HCT116 (cell line): ENCODE results near the gene HIPK2. TPM values are rescaled to one million over a fixed set of nuclear protein-coding genes. Genes with fewer than 3 reads are reported as not detected.

Source experiments
- ATAC-seq: fragments of 200-7000 bp; cut with Tn5 transposase; 2 replicates; pipeline ENCODE4 v1.9.1; 2020; ENCODE audit warnings: mild to moderate bottlenecking, moderate library complexity
- BruUV-seq: library from RNA; stranded (reverse); fragments of 400-500 nt; replicated peaks from 2 replicates; lab custom pipeline; 2021; lab: Mats Ljungman, UMichigan
- CTCF ChIA-PET: fragments of 300-600 bp; sonication (Branson Sonifier 250); formaldehyde crosslinking; loops from one replicate; lab custom pipeline; 2021; ENCODE audit warnings: antibody characterized with exemption; lab: Charles Lee
- POLR2A ChIA-PET: fragments of 300-600, 350-600 bp; sonication (Branson Sonifier 250); formaldehyde crosslinking; loops from one replicate; lab custom pipeline; 2021; ENCODE audit warnings: antibody characterized with exemption; lab: Charles Lee
- RAD21 ChIA-PET, 2 experiments: fragments of 300-600 bp; sonication (Branson Sonifier 250); formaldehyde crosslinking; loops; one replicate each; lab custom pipeline; 2023; ENCODE audit warnings: low total read pairs in 2 of 2; ENCODE audit not compliant: uncharacterized antibody in 2 of 2, unreplicated experiment in 2 of 2, low non-redundant PET in 1 of 2; lab: Charles Lee
- DNase-seq: peaks from one replicate; pipeline ENCODE4 v3.0.0-alpha.2; 2010; ENCODE audit warnings: low read depth, low spot score
- H2AFZ ChIP-seq: fragments of 200-600 bp; shearing (Covaris generic), sonication (generic); 2 replicates; pipeline ENCODE4 v1.6.1; 2017; ENCODE audit warnings: low read depth, mixed run types, mixed read lengths, antibody characterized with exemption, low read length; ENCODE audit not compliant: poor library complexity, severe bottlenecking
- H3K27ac ChIP-seq: 2 replicates; pipeline ENCODE4 v1.5.1; 2012; ENCODE audit warnings: low read depth, low read length
- H3K27me3 ChIP-seq: fragments of 200-600 bp; sonication (generic); 2 replicates; pipeline ENCODE4 v1.6.1; 2016; ENCODE audit warnings: mixed run types, low read length, mixed read lengths; ENCODE audit not compliant: insufficient read depth
- H3K36me3 ChIP-seq, 2 experiments: fragments of 200-500 bp in 1 of 2; fragments of 200-600 bp in 1 of 2; sonication (Bioruptor generic) in 1 of 2; sonication (generic) in 1 of 2; 2 replicates each; pipeline versions ENCODE4 v1.5.1 to v1.6.1; 2014 to 2016; ENCODE audit warnings: low read length in 2 of 2, inconsistent platforms in 1 of 2, mixed read lengths in 1 of 2, mixed run types in 1 of 2; ENCODE audit not compliant: insufficient read depth in 2 of 2, control insufficient read depth in 1 of 2
- H3K4me1 ChIP-seq, 2 experiments: fragments of 200-600 bp in 1 of 2; sonication (generic) in 1 of 2; 2 replicates each; pipeline versions ENCODE4 v1.5.1 to v1.6.1; 2012 to 2017; ENCODE audit warnings: low read length in 2 of 2, inconsistent platforms in 1 of 2, mild to moderate bottlenecking in 1 of 2, mixed read lengths in 1 of 2, mixed run types in 1 of 2, moderate library complexity in 1 of 2; ENCODE audit not compliant: insufficient read depth in 2 of 2, control insufficient read depth in 1 of 2
- H3K4me2 ChIP-seq: fragments of 200-600 bp; sonication (generic); 2 replicates; pipeline ENCODE4 v1.6.1; 2017; ENCODE audit warnings: mixed run types, low read length, mixed read lengths
- H3K4me3 ChIP-seq, 2 experiments: fragments of 200-600 bp in 1 of 2; sonication (generic) in 1 of 2; replicated peaks in 1 of 2; 2 replicates each; pipeline ENCODE4 v1.5.1; 2011 to 2016; ENCODE audit warnings: low read length in 2 of 2, control low read depth in 1 of 2, low read depth in 1 of 2, mild to moderate bottlenecking in 1 of 2, mixed read lengths in 1 of 2, mixed run types in 1 of 2
- H3K79me2 ChIP-seq: fragments of 200-600 bp; sonication (generic); 2 replicates; pipeline ENCODE4 v1.6.1; 2017; ENCODE audit warnings: mild to moderate bottlenecking, mixed run types, low read length, moderate library complexity, mixed read lengths; ENCODE audit not compliant: insufficient read depth
- H3K9ac ChIP-seq: fragments of 200-600 bp; sonication (generic); 2 replicates; pipeline ENCODE4 v1.6.1; 2016; ENCODE audit warnings: low read length, mixed read lengths
- H3K9me2 ChIP-seq: fragments of 200-600 bp; sonication (generic), shearing (Covaris generic); 2 replicates; pipeline ENCODE4 v1.6.1; 2017; ENCODE audit warnings: mixed run types, mild to moderate bottlenecking, moderate library complexity; ENCODE audit not compliant: insufficient read depth
- H3K9me3 ChIP-seq, 2 experiments: fragments of 200-500 bp in 1 of 2; fragments of 200-600 bp in 1 of 2; sonication (Bioruptor generic) in 1 of 2; sonication (generic) in 1 of 2; 2 replicates each; pipeline ENCODE4 v1.6.1; 2014 to 2017; ENCODE audit warnings: low read length in 2 of 2, mixed read lengths in 2 of 2, inconsistent platforms in 1 of 2, low read depth in 1 of 2, mild to moderate bottlenecking in 1 of 2, mixed run types in 1 of 2, moderate library complexity in 1 of 2; ENCODE audit not compliant: control insufficient read depth in 1 of 2, insufficient read depth in 1 of 2
- H4K20me1 ChIP-seq: fragments of 200-600 bp; sonication (generic), shearing (Covaris generic); 2 replicates; pipeline ENCODE4 v1.6.1; 2017; ENCODE audit warnings: mixed run types, mild to moderate bottlenecking, moderate library complexity; ENCODE audit not compliant: insufficient read depth
- CBX3 ChIP-seq: IDR thresholded peaks from 2 replicates; pipeline ENCODE4 v1.6.1; 2012; ENCODE audit warnings: low read depth
- CTCF ChIP-seq, 3 experiments: fragments of 200-600 bp in 1 of 3; sonication (generic) in 1 of 3; IDR thresholded peaks in 2 of 3; conservative IDR thresholded peaks in 1 of 3; 2 replicates each; pipeline ENCODE4 v1.5.1; 2012 to 2017; ENCODE audit warnings: low read depth in 2 of 3, low read length in 2 of 3, antibody characterized with exemption in 1 of 3, borderline replicate concordance in 1 of 3, control low read depth in 1 of 3, mild to moderate bottlenecking in 1 of 3, mixed read lengths in 1 of 3, mixed run types in 1 of 3, moderate library complexity in 1 of 3; ENCODE audit not compliant: insufficient read depth in 1 of 3
- EGR1 ChIP-seq: IDR thresholded peaks from 2 replicates; pipeline ENCODE4 v1.6.1; 2012; ENCODE audit warnings: low read depth
- EZH2 ChIP-seq: fragments of 200-600 bp; sonication (generic); IDR thresholded peaks from 2 replicates; pipeline ENCODE4 v1.6.1; 2017; ENCODE audit warnings: antibody characterized with exemption, mixed run types
- FOSL1 ChIP-seq: IDR thresholded peaks from 2 replicates; pipeline ENCODE4 v1.6.1; 2012; ENCODE audit warnings: low read depth
- JUND ChIP-seq: IDR thresholded peaks from 2 replicates; pipeline ENCODE4 v1.6.1; 2012
- POLR2A ChIP-seq: IDR thresholded peaks from 2 replicates; pipeline ENCODE4 v1.7.0; 2011; ENCODE audit warnings: borderline replicate concordance; ENCODE audit not compliant: insufficient read depth, insufficient read length; ENCODE audit errors: extremely low read depth
- POLR2AphosphoS5 ChIP-seq: IDR thresholded peaks from 2 replicates; pipeline ENCODE4 v1.6.1; 2011; ENCODE audit warnings: mild to moderate bottlenecking, low read depth, low read length, moderate library complexity
- RAD21 ChIP-seq: IDR thresholded peaks from 2 replicates; pipeline ENCODE4 v1.6.1; 2012; ENCODE audit warnings: low read depth, mild to moderate bottlenecking
- SP1 ChIP-seq: IDR thresholded peaks from 2 replicates; pipeline ENCODE4 v1.6.1; 2012; ENCODE audit warnings: low read depth
- ZFX ChIP-seq: fragments of 450-650 bp; IDR thresholded peaks from 2 replicates; pipeline ENCODE4 v1.6.1; 2017
- intact Hi-C: fragments of 100-400 bp; cut with micrococcal nuclease; formaldehyde crosslinking; loops from 2 replicates; pipeline ENCODE4 v1.10.0; 2022
- total RNA-seq: library from RNA; stranded (reverse); gene quantifications from one replicate; pipeline ENCODE4 v1.2.1, GENCODE V29; 2021; ENCODE audit not compliant: unreplicated experiment
- TF ChIP-seq, protein P1 (sequence below): IDR thresholded peaks from 2 replicates; pipeline ENCODE4 v1.6.1; 2012
- TF ChIP-seq, protein P2 (sequence below): IDR thresholded peaks from 2 replicates; pipeline ENCODE4 v1.6.1; 2012

Gene HIPK2
- total RNA-seq, 1 experiment from 2014 or later: 49.5 TPM

- intact Hi-C loops: no loop called here
- Histone ChIP-seq H4K20me1 (no peaks in the 10 kb centered on the region), H3K36me3 (no peaks in the 10 kb centered on the region), H3K27ac (no peak overlapping the region), H3K4me2 (no peak overlapping the region), H3K9ac (no peak overlapping the region), H3K27me3 (no peaks in the 10 kb centered on the region), H3K9me2 (no peaks in the 10 kb centered on the region), H3K4me3 (no peak overlapping the region), H2AFZ (no peak overlapping the region), H3K9me3 (no peaks in the 10 kb centered on the region), H3K4me1 (no peaks in the 10 kb centered on the region), H3K79me2 (peaks cover 81% of the 10 kb centered on the region)
- POLR2A ChIA-PET: no interaction called here
- TF ChIP-seq, protein P1, sequence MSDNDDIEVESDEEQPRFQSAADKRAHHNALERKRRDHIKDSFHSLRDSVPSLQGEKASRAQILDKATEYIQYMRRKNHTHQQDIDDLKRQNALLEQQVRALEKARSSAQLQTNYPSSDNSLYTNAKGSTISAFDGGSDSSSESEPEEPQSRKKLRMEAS: no peak
- DNase-seq (no peak), ATAC-seq (no peak)
- RAD21 ChIA-PET: no interaction called here
- BruUV-seq: no TSS peak
- CTCF ChIA-PET: no interaction called here
Measured at GRCh38 chr7:139745678-139746143, 32.1 kb downstream of the HIPK2 start.

- CTCF ChIA-PET: interaction anchor here (1.5 kb wide), 1 partner anchor 8 kb away, joined by 5 read pairs; no protein-coding TSS in a partner anchor
- H3K4me1 ChIP-seq: no peaks in the 10 kb centered on the region
- H2AFZ ChIP-seq: no peak overlapping the region
- TF ChIP-seq CTCF (IDR thresholded peaks at IDR 0.05 in 2 of 3, conservative IDR thresholded peaks at IDR 0.05 in 1 of 3; ENCODE audit: borderline replicate concordance in 1 of 3, insufficient read depth in 1 of 3, low read depth in 2 of 3, low read length in 2 of 3) (no peak), JUND (no peak), ZFX (no peak), POLR2A (no peak), FOSL1 (no peak), CBX3 (no peak), SP1 (no peak), RAD21 (no peak), POLR2AphosphoS5 (no peak), EZH2 (no peak), EGR1 (no peak)
- TF ChIP-seq, protein P2, sequence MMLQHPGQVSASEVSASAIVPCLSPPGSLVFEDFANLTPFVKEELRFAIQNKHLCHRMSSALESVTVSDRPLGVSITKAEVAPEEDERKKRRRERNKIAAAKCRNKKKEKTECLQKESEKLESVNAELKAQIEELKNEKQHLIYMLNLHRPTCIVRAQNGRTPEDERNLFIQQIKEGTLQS: no peak
- H3K27ac ChIP-seq: no peak overlapping the region
- H3K4me2 ChIP-seq: no peak overlapping the region
- H3K9ac ChIP-seq: no peak overlapping the region
- RAD21 ChIA-PET: no interaction called here
- POLR2A ChIA-PET: no interaction called here
- H3K4me3 ChIP-seq: no peak overlapping the region
- no peaks in the 10 kb centered on the region for H3K9me3 ChIP-seq
- no peaks in the 10 kb centered on the region for H4K20me1 ChIP-seq
- H3K27me3 ChIP-seq: no peaks in the 10 kb centered on the region
- intact Hi-C loops: no loop called here
- no peak for ATAC-seq
- no peaks in the 10 kb centered on the region for H3K36me3 ChIP-seq
- no peak for DNase-seq
- peaks cover 81% of the 10 kb centered on the region for H3K79me2 ChIP-seq
- H3K9me2 ChIP-seq: no peaks in the 10 kb centered on the region
- BruUV-seq: no TSS peak
Measured at GRCh38 chr7:139744768-139745677, 32.8 kb downstream of the HIPK2 start.
